RWPE2 (cell line): Measurements from ENCODE around the gene RND3.

Experiments used
- ATAC-seq: fragments of 200-7000 bp; cut with Tn5 transposase; 3 replicates; pipeline ENCODE4 v1.9.1; 2021; ENCODE audit warnings: low read depth
- DNase-seq: peaks from one replicate; pipeline ENCODE4 v3.0.0-alpha.2; 2020; ENCODE audit warnings: low spot score
- H3K27ac ChIP-seq: fragments of 450-650 bp; 2 replicates; pipeline ENCODE4 v1.5.1; 2017; ENCODE audit warnings: mild to moderate bottlenecking; ENCODE audit not compliant: poor library complexity, severe bottlenecking
- H3K27me3 ChIP-seq: fragments of 250-450 bp; sonication (Bioruptor Pico); 2 replicates; pipeline ENCODE4 v1.5.1; 2021; ENCODE audit warnings: mild to moderate bottlenecking, moderate library complexity; ENCODE audit not compliant: insufficient read depth, poor library complexity, severe bottlenecking
- H3K36me3 ChIP-seq: fragments of 250-450 bp; sonication (Bioruptor Pico); 2 replicates; pipeline ENCODE4 v1.5.1; 2020; ENCODE audit warnings: low read depth, mild to moderate bottlenecking, moderate library complexity
- H3K4me1 ChIP-seq: fragments of 250-450 bp; sonication (Bioruptor Pico); 2 replicates; pipeline ENCODE4 v1.5.1; 2021; ENCODE audit warnings: mild to moderate bottlenecking, moderate library complexity; ENCODE audit not compliant: insufficient read depth, poor library complexity, severe bottlenecking
- H3K4me3 ChIP-seq: fragments of 250-450 bp; sonication (Bioruptor Pico); 2 replicates; pipeline ENCODE4 v1.5.1; 2021; ENCODE audit warnings: mild to moderate bottlenecking, moderate library complexity; ENCODE audit not compliant: severe bottlenecking
- H3K9me3 ChIP-seq: fragments of 250-450 bp; sonication (Bioruptor Pico); 2 replicates; pipeline ENCODE4 v1.5.1; 2021; ENCODE audit warnings: mild to moderate bottlenecking, moderate library complexity; ENCODE audit not compliant: severe bottlenecking
- CTCF ChIP-seq: fragments of 450-650 bp; IDR thresholded peaks from one replicate; pipeline ENCODE4 v1.5.1; 2017; ENCODE audit warnings: mild to moderate bottlenecking, moderate library complexity; ENCODE audit not compliant: poor library complexity, severe bottlenecking

Gene RND3

GRCh38 chr2:150465703-150466569 is 21.5 kb downstream of the RND3 start:
- Histone ChIP-seq H3K36me3 (peaks cover 38% of the 10 kb centered on the region), H3K9me3 (no peaks in the 10 kb centered on the region), H3K27me3 (no peaks in the 10 kb centered on the region), H3K4me1 (peaks cover 42% of the 10 kb centered on the region), H3K4me3 (no peak overlapping the region), H3K27ac (peak overlapping the region; percentile 99)
- no peak for TF ChIP-seq CTCF
- ATAC-seq = peak; percentile 1; the same call in 1 of the 3 replicates
- DNase-seq = no peak

GRCh38 chr2:150464986-150465385 is 22.5 kb downstream of the RND3 start:
- TF ChIP-seq CTCF = no peak

GRCh38 chr2:150464270-150464669 is 23.2 kb downstream of the RND3 start:
- Histone ChIP-seq H3K36me3 (peaks cover 21% of the 10 kb centered on the region), H3K27me3 (no peaks in the 10 kb centered on the region), H3K4me1 (peaks cover 33% of the 10 kb centered on the region), H3K27ac (no peak overlapping the region), H3K4me3 (no peak overlapping the region), H3K9me3 (no peaks in the 10 kb centered on the region)
- ATAC-seq = no peak
- no peak for TF ChIP-seq CTCF
- DNase-seq = no peak

More at GRCh38 chr2:150464986-150465385, 22.5 kb downstream of the RND3 start:
- H3K4me1 ChIP-seq = peaks cover 38% of the 10 kb centered on the region
- DNase-seq (no peak), ATAC-seq (no peak)
- H3K4me3 ChIP-seq = no peak overlapping the region
- H3K9me3 ChIP-seq = no peaks in the 10 kb centered on the region
- no peaks in the 10 kb centered on the region for H3K27me3 ChIP-seq
- peaks cover 29% of the 10 kb centered on the region for H3K36me3 ChIP-seq
- H3K27ac ChIP-seq = no peak overlapping the region

GRCh38 chr2:150462770-150463169 is 24.7 kb downstream of the RND3 start:
- no peak overlapping the region for H3K27ac ChIP-seq
- H3K27me3 ChIP-seq = no peaks in the 10 kb centered on the region
- ATAC-seq (no peak), DNase-seq (no peak)
- H3K36me3 ChIP-seq = peaks cover 6% of the 10 kb centered on the region
- no peaks in the 10 kb centered on the region for H3K9me3 ChIP-seq
- H3K4me1 ChIP-seq = peaks cover 18% of the 10 kb centered on the region
- TF ChIP-seq CTCF = no peak
- H3K4me3 ChIP-seq = no peak overlapping the region

- no peak for TF ChIP-seq CTCF
- Histone ChIP-seq H3K4me1 (no peaks in the 10 kb centered on the region), H3K27me3 (no peaks in the 10 kb centered on the region), H3K9me3 (no peaks in the 10 kb centered on the region), H3K4me3 (no peak overlapping the region), H3K36me3 (no peaks in the 10 kb centered on the region), H3K27ac (no peak overlapping the region)
- ATAC-seq = no peak
- no peak for DNase-seq
Observed at GRCh38 chr2:150459281-150459680, 28.2 kb downstream of the RND3 start.
